ENCODE data around the gene PRDM15.

- TF ChIP-seq POLR2A (IDR thresholded peaks at IDR 0.05) (no peak), CTCF (IDR thresholded peaks at IDR 0.05) (no peak), POLR2AphosphoS5 (IDR thresholded peaks at IDR 0.05) (no peak)
Measured at GRCh38 chr21:41750051-41750450, 129.1 kb downstream of the PRDM15 start.

Data from suprapubic skin (tissue), 4 donors.